ENCODE results near the gene AUTS2.

AUTS2 gene

DNA sequence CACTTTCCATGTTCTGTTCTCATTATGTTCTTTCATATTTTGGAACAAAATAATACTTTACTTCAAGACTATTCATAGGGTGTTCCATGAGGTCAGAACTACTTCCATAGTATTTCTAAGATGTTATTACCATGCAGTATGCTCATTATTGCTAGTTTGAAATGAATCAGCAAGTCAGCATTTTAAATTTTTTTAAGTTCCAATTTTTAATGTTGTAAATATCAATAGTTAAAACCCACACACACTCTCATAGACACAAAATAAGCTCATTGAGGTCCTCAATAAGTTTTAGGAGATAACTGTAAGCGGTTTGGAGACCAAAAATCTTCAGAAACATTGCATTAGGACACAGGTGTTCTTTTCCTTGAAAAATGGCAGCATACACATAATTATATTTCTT, 550.7 kb downstream of the AUTS2 start:
- DNase-seq: no peak

DNA sequence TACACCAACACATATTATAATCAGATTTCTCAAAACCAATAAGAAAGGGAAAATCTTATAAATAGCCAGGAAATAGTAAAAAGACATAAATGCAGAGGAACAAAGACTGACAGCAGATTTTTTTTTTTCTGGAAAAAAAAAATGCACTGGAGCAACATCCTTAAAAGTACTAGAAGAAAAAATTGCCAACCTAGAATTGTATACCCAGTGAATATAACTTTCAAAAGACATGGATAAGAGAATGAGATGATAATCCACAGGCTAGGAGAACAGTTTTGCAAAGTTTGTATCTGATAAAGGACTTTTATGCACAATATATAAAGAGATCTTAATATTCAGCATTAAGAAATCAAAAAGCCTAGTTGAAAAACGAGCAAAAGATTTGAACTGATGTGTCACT, 554.0 kb downstream of the AUTS2 start:
- DNase-seq: no peak

DNA sequence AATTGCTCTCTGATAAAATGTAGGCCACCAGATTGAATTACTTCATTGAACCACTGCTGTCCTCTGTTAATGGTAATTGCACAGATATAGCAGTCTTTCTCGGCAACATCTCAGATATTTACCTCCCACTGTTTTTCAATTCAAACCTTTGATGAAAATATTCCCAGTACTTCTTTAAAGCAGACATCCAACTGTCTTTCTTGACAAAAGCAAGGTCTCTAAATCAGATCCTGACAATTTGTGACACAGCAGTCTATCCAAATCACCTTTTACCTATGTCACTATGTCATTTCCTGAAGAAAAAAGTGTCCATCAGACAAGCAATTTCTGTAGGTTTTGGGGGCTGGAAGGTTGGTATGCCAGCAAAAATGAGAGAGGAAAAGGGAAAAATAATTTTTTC, 555.7 kb downstream of the AUTS2 start:
- no peak for DNase-seq

DNA sequence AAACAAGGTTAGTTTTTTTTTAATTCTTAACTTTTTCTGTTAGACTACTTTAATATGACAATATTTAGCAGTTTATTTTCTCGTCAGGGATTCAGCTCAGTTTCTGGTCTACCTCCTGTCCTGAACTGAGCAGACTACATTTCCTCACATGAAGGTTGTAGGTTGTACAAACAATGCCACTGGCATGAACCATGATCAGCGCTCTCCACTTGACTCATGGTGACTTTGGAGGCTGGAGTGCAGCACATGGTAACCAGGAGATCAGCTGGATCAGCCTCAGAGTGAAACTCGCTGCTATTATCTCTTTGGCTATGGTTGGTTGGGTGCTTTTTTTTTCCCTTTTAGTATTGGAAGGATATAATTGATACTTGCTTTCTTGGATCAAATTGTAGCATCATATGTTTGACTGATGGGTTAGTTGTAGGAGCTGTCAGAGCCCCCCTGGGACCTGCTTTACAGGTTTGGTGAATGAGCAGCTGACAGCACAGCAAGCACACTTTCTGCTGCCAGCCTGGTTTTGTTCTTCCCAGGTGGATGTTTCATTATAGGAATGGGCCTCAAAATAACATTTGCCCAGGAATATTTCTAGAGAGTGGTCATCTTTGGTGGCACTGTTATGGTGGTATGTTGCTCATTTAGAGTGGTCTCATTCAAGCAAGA, 556.4 kb downstream of the AUTS2 start:
- DNase-seq: no peak

DNA sequence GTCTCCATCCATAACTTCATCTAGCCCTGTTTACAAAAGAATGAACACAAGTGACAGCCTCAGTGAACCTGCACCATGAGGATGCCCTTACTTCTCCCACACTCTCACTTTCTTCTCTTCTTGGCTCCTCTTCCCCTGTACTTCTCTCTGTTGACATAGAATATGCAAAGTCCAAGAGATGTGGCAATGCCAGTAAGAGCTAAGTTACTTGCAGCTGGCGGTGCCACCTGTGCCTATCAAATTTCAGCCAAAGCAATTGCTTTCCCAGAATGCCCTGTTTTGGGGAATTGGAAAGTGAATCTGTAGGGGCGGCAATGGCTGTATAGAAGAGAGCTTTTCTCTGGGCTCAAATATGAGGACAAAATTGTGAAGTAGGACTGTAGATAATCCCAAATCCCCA, 557.8 kb downstream of the AUTS2 start:
- no peak for DNase-seq

DNA sequence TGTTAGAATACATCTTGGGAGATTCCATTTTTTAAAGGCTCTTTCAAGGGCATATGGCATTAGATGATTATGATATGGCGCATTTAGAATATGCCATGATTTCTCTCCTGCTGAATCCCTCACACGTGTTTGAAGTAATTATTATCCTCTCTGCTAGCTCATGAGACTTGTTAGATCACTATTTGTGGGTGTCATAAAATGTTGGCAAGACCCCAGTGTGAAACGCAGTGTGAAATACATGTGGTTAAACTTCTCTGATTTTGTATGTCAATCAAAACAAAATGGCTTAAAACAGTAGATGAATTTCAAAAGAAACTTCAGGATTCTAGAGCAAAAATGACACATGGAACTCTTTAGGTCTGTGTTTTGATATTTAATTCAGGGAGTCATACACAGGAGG, 560.8 kb downstream of the AUTS2 start:
- no peak for DNase-seq

DNA sequence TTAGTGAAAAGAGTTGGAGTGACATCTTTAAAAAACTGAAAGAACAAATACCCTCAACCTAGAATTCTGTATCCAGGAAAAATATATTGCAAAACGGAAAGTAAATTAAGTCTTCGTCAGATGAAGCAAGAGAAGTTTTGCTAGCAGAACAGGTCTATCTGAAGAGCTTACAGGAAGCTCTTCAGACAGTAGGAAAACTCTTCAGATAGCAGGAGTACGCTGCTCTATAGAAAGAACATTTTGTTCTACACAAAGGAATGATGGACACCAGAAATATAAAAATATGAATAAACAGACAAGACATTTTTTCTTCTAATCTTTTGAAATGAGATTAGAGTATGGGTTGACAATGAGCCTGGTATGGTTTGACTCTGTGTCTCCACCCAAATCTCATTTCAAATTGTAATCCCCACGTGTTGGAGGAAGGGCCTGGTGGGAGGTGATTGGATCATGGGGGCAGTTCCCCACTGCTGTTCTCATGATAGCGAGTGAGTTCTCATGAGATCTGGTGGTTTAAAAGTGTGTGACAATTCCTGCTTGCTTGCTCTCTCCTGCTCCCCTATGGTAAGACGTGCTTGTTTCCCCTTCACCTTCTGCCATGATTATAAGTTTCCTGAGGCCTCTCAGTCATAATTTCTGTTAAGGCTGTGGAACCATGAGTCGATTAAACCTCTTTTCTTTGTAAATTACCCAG, 567.3 kb downstream of the AUTS2 start:
- DNase-seq: no peak

DNA sequence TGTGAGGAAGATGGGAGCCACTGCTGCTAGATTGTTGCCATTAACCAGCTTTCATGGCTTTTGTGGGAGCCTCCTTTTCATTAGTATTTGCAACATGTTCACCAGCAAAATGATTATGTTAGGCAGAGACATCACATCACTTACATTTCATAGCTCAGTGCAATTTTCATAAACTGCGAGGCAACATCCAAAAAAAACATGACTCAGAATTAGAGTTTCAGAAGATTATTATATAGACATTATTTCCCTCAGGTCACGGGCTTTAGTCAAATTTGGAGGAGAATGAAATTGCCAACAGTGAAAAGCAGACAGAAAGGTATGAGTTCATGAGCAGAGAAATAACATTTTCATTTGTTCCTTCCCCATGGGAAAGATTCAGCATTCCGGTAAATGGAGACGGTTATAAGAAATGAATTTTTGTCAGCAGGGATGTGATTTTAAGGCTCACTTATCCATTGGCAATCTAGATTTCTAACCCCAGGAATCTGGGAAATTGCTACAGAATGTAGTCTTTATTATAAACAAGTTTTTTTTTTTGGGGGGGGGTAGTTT, 573.2 kb downstream of the AUTS2 start:
- no peak for DNase-seq

DNA sequence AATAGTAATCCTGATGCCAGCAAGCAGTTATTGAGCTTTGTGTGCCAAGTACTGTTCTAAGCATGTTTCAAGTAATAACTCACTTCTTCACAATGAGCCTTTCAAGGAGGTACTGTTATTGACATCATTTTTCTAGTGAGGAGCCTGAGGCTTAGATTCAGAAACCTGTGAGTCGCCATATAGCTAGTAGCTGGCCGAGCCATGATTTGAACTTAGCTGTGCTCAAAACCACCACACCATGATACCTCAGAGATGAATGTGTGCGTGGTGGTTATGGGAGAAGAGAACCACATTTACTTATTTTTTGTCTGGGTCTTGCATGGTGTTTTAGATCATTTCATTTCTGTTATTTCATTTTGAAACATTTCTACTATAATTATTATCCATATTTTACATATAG, 578.9 kb downstream of the AUTS2 start:
- no peak for DNase-seq

DNA sequence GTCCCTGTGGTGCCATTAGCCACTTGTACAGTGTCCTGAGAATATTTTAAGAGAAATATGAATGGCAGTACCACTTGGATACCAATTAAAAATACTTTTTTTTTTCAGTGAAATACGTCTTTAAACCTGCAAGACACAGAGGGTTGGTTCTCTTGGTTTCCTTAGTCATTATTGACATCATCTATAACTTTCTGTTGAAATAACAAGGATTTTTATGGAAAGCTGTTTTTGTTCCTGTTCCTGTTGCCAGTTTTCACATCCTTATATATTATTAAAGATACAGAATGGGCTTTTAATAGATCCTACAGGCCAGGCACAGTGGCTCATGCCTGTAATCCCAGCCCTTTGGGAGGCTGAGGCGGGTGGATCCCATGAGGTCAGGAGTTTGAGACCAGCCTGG, 579.9 kb downstream of the AUTS2 start:
- no peak for DNase-seq

DNA sequence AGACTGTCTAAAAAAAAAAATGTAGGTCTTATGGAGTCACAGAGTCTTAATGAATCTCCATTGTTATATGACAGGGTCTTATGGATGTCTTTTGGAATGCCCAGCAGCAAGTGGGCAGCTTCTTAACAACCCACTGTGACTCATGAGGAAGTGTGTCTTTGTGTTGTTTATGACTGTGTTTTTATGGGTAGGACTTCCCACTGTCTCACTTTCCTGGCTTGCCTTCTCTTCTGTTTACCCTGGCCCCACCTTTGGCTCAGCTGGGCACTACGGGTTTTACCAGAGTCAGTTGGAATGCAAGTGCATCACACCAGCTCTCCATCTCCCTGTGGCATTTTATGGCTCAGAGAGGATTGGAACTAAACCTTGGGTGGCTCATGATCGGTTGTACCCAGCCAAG, 580.5 kb downstream of the AUTS2 start:
- DNase-seq: no peak

DNA sequence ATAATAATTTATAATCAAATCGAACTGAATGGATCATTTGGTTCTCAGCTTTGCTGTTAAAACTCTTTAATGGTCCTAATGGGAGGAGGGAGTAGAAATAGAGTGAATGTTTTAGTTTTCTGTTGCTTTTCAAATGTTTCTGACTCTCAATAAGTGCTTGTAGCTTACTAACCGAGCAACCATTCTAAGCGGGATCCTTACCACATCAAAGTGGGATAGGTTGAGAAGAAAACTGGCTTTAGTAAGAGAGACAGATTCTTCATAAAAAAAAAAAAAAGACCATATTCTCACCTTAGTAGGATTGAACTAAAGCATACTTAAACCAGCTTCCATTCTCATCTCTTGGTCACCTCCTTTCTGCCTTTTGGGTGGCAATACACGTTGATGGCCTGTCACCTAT, 584.2 kb downstream of the AUTS2 start:
- DNase-seq: no peak

DNA sequence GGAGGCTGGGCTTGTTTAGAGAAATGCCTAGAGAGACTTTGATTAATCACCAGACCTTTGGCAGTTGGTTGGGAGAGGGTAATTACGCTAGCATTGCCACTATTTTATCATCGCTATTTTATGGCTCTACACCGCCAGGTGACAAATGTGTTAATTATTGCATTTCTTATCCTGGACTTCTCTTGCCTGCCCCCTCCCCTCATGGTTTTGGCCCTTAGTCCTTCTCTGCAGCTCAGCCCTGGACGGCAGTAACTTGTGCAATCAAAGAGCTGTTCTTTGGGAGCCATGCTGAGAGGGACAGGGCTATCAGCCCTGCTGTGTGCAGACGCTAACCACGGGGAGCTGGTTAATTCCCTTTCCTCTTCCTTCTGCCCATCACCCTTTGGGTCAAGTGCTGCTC, 585.0 kb downstream of the AUTS2 start:
- no peak for DNase-seq

DNA sequence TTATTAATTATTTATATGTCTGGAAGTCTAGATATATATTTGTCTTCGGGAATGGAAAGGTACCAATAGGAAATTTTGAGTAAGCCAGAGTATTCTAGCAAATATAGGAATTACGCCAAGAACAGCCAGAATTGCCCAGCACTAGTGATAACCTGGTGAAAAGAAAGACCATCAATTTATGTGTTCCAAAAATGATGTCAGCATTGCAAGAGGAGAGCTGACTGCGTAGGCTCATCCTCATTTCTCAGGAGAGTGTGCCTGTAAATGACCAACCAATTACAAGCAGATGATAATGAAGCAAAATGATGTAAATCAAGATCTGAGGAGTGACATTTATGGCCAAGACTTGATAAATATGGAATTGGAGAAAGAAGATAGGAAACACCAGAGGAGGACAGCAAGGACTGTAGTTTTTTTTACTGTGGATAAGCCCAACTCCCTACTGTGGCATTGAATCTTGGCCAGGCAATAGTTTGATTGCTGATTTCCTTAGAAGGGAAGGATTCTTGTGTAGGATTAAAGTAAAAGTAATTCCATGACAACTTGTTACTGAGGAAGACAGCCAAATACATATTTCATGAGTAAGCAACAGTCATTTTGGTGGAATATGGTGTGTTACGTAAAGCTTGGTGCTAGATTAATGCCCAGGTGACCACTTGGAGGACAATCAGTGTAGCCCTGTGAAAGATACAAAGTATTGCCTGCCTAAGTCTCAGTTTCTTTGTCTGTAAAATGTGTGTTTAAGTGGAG, 590.8 kb downstream of the AUTS2 start:
- DNase-seq: no peak

DNA sequence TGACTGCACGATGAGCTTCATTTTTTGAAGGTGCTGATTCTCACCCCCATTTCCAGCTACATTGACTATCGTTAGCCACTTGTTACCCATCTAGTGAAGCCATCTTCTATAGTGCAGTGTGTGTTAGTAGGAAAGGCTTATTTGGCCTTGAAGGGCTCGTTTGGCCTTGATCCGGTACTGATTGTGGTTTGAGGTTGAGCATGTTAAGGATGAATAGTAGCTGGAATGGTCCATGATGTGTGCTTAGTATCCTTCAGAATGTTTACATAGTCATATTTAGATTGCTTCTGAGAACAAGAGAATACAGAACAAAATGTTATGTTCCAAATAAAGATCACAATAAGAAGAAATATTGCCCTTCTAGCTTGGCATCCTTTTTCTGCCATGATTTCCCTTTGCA, 591.5 kb downstream of the AUTS2 start:
- no peak for DNase-seq

DNA sequence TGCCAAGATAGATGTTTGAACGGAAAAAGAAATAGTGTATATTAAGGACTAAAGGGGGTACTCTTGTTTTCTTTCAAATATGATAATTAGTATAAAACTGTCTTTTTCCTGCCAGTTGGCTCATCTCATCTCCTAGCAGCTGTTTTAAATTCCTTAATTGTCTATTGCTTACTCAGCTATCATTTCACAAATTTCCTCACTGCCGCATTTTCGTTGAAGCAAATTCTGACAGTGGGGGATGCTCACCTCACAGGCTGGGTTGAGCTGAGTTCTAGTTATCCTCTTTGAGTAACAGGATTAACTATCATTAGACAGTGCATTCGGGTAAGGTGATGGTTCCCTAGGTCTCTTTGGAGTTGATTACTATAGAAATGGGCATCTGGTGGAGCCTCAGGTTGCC, 592.0 kb downstream of the AUTS2 start:
- DNase-seq: no peak

DNA sequence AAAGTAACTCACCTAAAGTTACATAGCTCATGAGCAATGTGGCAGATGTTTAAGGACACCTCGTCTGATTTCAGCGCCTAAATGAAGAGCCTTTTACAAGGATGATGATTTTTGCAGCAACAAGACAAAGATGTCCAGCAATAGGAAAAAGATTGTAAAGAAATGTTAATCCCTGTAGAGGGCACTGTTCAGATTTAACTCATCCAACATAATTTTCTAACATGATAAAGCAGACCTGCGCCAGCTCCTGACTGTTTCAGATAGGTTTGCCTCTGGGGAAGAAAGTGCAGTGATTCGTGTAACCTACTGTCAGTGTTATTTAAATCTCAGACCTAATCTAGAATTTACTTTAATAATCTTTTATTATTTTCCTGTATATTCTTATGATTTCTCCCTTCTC, 595.2 kb downstream of the AUTS2 start:
- DNase-seq: no peak

DNA sequence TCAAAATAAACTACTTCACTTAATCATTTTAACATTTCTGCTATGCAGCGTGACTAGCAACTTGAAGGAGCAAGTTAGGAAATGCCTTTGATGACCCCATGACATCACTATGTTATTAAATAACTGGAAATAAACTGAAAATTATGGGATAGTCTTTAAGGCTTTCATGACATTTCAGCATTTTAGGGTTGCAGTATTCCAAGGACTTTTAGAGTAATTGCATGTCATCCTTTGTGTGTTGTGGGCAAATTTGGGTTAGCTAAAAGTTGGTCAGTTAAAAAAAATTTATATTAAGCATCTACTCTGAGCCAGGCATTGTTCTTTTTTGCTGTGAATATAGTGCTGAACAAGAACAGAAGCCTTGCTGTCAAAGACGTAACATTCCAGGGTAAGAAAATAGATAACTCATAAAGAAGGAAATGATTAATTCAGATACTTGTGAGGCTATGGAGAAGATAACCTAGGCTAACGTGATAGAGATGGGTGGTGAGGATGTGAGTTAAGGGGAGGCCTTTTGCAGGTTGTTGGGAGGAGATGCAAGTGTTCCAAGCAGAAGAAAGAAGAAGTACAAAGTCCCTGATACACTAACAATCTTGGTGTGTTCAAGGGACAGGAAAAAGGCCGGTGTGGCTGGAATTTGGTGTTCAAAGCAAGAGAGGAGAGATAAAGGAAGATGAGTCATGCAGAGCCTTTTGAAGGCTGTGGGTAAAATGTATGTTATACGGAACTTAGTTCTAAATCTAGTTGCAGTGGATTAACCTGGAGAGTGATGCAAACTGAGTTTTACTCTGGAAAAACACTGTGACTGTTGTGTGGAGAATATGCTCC, 610.2 kb downstream of the AUTS2 start:
- no peak for DNase-seq

DNA sequence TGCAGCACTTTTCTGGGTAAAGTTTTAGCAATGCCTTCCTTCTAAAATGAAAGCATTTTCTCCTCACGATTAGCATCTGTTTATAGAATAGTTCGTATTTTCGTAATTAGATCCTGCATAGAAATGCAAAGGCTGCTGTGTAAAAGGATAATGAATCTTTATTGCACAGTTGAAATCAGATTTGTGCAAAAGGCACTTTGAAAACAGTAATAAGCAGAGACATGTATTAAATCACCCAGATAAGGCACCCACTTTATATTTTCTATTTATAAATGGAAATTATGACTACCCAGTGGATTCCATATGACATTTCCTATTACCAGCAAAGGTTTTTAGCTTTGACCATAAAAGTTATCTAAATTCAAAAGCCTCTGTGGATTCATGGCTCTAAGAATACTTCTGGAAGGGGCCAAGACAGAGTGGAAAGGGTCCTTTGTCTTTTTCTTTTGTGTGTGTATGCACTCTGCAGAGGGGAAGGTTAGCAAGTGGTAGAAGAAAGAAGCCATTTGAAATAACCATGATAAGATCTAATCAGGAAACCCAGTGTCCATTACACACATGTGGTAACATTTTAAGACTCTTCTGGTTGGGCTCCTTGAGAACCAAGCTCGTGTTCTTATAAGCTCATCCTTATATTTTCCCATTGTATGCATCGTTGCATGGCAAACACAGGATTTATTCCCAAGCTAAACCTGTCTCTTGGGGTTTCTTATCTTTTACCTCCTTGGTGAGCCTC, 612.1 kb downstream of the AUTS2 start:
- no peak for DNase-seq

DNA sequence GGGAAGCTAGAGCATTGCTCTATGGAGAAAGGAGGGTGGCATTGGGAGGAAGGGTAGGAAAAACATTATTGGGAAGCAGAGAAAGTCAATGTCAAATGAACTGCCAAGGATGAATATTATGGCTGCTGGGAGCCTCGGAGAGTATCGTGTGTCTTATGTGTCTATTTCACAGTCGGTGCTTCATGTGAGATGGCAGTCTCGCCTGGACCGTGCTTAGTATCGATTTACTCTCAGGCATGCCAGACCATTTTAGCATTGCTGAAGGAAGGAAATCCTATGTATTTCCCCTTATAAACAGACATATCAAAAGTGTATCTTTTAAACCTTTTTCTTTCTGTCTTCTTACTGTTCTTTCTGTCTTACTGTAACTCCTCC, 612.6 kb downstream of the AUTS2 start:
- DNase-seq: no peak

DNA sequence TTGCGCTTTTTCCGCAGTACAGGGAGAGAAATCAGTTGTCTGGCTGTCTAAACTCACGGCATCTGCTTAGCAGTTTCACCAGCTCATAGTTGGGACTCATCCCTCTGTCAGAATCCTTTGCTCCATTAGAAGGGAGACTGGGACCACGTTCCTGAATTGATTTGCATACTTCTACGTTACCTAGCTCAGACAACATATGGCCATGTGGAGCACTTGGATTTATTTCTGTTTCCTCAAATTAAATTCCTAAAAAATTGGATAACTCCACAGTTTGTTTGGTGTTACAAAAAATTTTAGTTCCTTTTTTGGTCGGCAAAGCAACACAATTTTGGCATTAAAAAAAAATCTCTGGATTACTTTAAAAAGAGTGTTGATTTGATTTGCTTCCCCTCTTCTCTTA, 614.0 kb downstream of the AUTS2 start:
- no peak for DNase-seq

DNA sequence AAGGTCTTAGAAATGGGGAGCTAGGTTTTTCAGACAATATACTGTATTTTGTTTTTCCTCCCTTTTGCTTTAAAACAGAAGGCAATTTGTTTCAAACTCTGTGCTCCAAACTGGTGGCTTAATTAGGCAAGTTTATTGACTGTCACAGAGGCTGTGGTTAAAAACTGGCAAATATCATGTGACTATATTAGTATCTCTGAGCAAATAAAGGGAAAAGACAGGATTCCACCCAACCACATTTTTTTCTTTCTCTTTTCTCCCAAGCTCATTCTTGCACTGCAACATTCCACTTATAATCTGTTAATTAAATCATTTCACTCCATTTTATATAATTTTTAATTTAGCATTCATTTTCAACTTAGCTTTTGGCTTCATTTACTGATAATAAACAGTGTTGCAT, 615.8 kb downstream of the AUTS2 start:
- no peak for DNase-seq
